Sigmoid colon (tissue), 7 donors: ENCODE results near the gene BATF3. TPM values are rescaled to one million over a fixed set of nuclear protein-coding genes. Genes with fewer than 3 reads are reported as not detected.

ENCODE experiments used
- DNase-seq: peaks from one replicate; pipeline ENCODE4 v3.0.0-alpha.2; 2019
- H3K27ac ChIP-seq, 4 donors: fragments of 200-600 bp; sonication (generic); one replicate each; pipeline ENCODE4 v1.5.1; 2016 to 2019; ENCODE audit warnings: mild to moderate bottlenecking in 1 of 4
- H3K27me3 ChIP-seq, 3 donors: fragments of 200-600 bp; sonication (generic); one replicate each; pipeline ENCODE4 v1.5.1; 2019; ENCODE audit warnings: mild to moderate bottlenecking in 1 of 3
- H3K36me3 ChIP-seq, 4 donors: fragments of 200-600 bp; sonication (generic); one replicate each; pipeline ENCODE4 v1.5.1; 2016 to 2019
- H3K4me1 ChIP-seq, 4 donors: fragments of 200-600 bp; sonication (generic); one replicate each; pipeline ENCODE4 v1.5.1; 2017 to 2019
- H3K4me3 ChIP-seq, 4 donors: fragments of 200-600 bp; sonication (generic); one replicate each; pipeline ENCODE4 v1.5.1; 2017 to 2019; ENCODE audit warnings: mild to moderate bottlenecking in 2 of 4, moderate library complexity in 1 of 4
- H3K9me3 ChIP-seq, 4 donors: fragments of 200-600 bp in 3 of 4; sonication (generic) in 3 of 4; one replicate each; pipeline versions ENCODE4 v1.5.1 to v1.6.1; 2013 to 2019
- CTCF ChIP-seq, 4 experiments: fragments of 450-650 bp in 3 of 4; fragments of 200-600 bp in 1 of 4; IDR thresholded peaks; one replicate each; pipeline ENCODE4 v1.5.1; 2016 to 2019; ENCODE audit warnings: antibody characterized with exemption in 4 of 4, mild to moderate bottlenecking in 3 of 4, moderate library complexity in 2 of 4
- EP300 ChIP-seq, 4 donors: sonication (generic); formaldehyde crosslinking; IDR thresholded peaks; one replicate each; pipeline ENCODE4 v1.6.1; 2017; ENCODE audit warnings: antibody characterized with exemption in 4 of 4
- POLR2A ChIP-seq, 2 donors: fragments of 450-650 bp; IDR thresholded peaks; one replicate each; pipeline ENCODE4 v1.6.1; 2016; ENCODE audit warnings: antibody characterized with exemption in 2 of 2, mild to moderate bottlenecking in 2 of 2, moderate library complexity in 2 of 2
- POLR2AphosphoS5 ChIP-seq, 4 donors: sonication (generic); formaldehyde crosslinking; IDR thresholded peaks; one replicate each; pipeline ENCODE4 v1.6.1; 2017; ENCODE audit warnings: antibody characterized with exemption in 4 of 4
- WGBS, 2 donors: extraction: QIAGEN DNeasy Blood & Tissue Kit; methylation state at CpG; one replicate each; pipeline ENCODE4 v1.1.7; 2013; 5-methylcytosine and 5-hydroxymethylcytosine counted together
- intact Hi-C: fragments of 100-400 bp; cut with DNase I; formaldehyde crosslinking; loops from one replicate; pipeline ENCODE4 v1.15.1; 2023
- polyA plus RNA-seq, 3 donors: library from polyadenylated mRNA; stranded (reverse); fragments of 200-250 nt; gene quantifications; one replicate each; pipeline ENCODE4 v1.2.3, GENCODE V29; 2013
- total RNA-seq, 4 donors: library from RNA; depleted of rRNA; stranded (reverse); fragments of >200 nt; gene quantifications; one replicate each; pipeline ENCODE4 v1.1.0, GENCODE V29; 2016
- donor health status: healthy with polysubstance abuse.
- donor health status: Bipolar disorder and iron deficiency.
- donor health status: healthy.

Gene BATF3
- total and polyA plus RNA-seq, 7 donors = 1.8 to 10.0 (median 3.3) TPM

GRCh38 chr1:212652609-212653008 is 47.0 kb downstream of the BATF3 start:
- no peaks in the 10 kb centered on the region for H3K27me3 ChIP-seq
- WGBS, 2 donors = 97 to 100% methylated on average over 1 of the region's 1 CpG
- DNase-seq = no peak
- H3K9me3 ChIP-seq = no peaks in the 10 kb centered on the region
- intact Hi-C loops = no loop called here
- H3K36me3 ChIP-seq = no peaks in the 10 kb centered on the region
- no peaks in the 10 kb centered on the region for H3K4me1 ChIP-seq
- TF ChIP-seq CTCF (IDR thresholded peaks at IDR 0.05) (no peak), POLR2AphosphoS5 (IDR thresholded peaks at IDR 0.05) (no peak), POLR2A (IDR thresholded peaks at IDR 0.05) (no peak), EP300 (IDR thresholded peaks at IDR 0.05) (no peak)
- no peak overlapping the region for H3K27ac ChIP-seq
- no peak overlapping the region for H3K4me3 ChIP-seq

- Histone ChIP-seq H3K4me3 (no peak overlapping the region), H3K36me3 (no peaks in the 10 kb centered on the region), H3K27ac (no peak overlapping the region), H3K27me3 (no peaks in the 10 kb centered on the region), H3K4me1 (no peaks in the 10 kb centered on the region), H3K9me3 (no peaks in the 10 kb centered on the region)
- TF ChIP-seq CTCF (IDR thresholded peaks at IDR 0.05) = no peak
- TF ChIP-seq EP300 (IDR thresholded peaks at IDR 0.05) = no peak
- TF ChIP-seq POLR2AphosphoS5 (IDR thresholded peaks at IDR 0.05) = no peak
- no peak for TF ChIP-seq POLR2A (IDR thresholded peaks at IDR 0.05)
- no peak for DNase-seq
- WGBS, 2 donors = 93 to 95% methylated on average over 3 of the region's 3 CpGs
- intact Hi-C loops = no loop called here
Observed at GRCh38 chr1:212651977-212652376, 47.7 kb downstream of the BATF3 start.

GRCh38 chr1:212651521-212651920 is 48.1 kb downstream of the BATF3 start:
- H3K27ac ChIP-seq = no peak overlapping the region
- TF ChIP-seq CTCF (IDR thresholded peaks at IDR 0.05) = no peak
- TF ChIP-seq POLR2A (IDR thresholded peaks at IDR 0.05) = no peak
- no peak for TF ChIP-seq EP300 (IDR thresholded peaks at IDR 0.05)
- no peak for TF ChIP-seq POLR2AphosphoS5 (IDR thresholded peaks at IDR 0.05)

GRCh38 chr1:212650228-212650627 is 49.4 kb downstream of the BATF3 start:
- intact Hi-C loops = no loop called here
- TF ChIP-seq EP300 (IDR thresholded peaks at IDR 0.05) (no peak), POLR2AphosphoS5 (IDR thresholded peaks at IDR 0.05) (no peak), POLR2A (IDR thresholded peaks at IDR 0.05) (no peak), CTCF (IDR thresholded peaks at IDR 0.05) (no peak)
- Histone ChIP-seq H3K9me3 (no peaks in the 10 kb centered on the region), H3K27ac (no peak overlapping the region), H3K4me1 (no peaks in the 10 kb centered on the region), H3K36me3 (no peaks in the 10 kb centered on the region), H3K4me3 (no peak overlapping the region), H3K27me3 (no peaks in the 10 kb centered on the region)
- no peak for DNase-seq
- 17 to 51% methylated on average over 3 of the region's 3 CpGs for WGBS, 2 donors

More at GRCh38 chr1:212651521-212651920, 48.1 kb downstream of the BATF3 start:
- Histone ChIP-seq H3K4me1 (no peaks in the 10 kb centered on the region), H3K36me3 (no peaks in the 10 kb centered on the region), H3K9me3 (no peaks in the 10 kb centered on the region), H3K27me3 (no peaks in the 10 kb centered on the region), H3K4me3 (no peak overlapping the region)
- DNase-seq = no peak
- 76 to 93% methylated on average over 4 of the region's 4 CpGs for WGBS, 2 donors
- intact Hi-C loops = no loop called here

GRCh38 chr1:212649020-212649419 is 50.6 kb downstream of the BATF3 start:
- Histone ChIP-seq H3K27me3 (no peaks in the 10 kb centered on the region), H3K4me3 (no peak overlapping the region), H3K9me3 (no peaks in the 10 kb centered on the region), H3K27ac (no peak overlapping the region), H3K4me1 (no peaks in the 10 kb centered on the region), H3K36me3 (no peaks in the 10 kb centered on the region)
- intact Hi-C loops = no loop called here
- WGBS, 2 donors = 82 to 87% methylated on average over 2 of the region's 2 CpGs
- no peak for TF ChIP-seq POLR2AphosphoS5 (IDR thresholded peaks at IDR 0.05)
- no peak for TF ChIP-seq CTCF (IDR thresholded peaks at IDR 0.05)
- no peak for TF ChIP-seq EP300 (IDR thresholded peaks at IDR 0.05)
- no peak for DNase-seq
